Measurements from ENCODE around the gene GPR132. TPM values are rescaled to one million over a fixed set of nuclear protein-coding genes. Genes with fewer than 3 reads are reported as not detected.
"Not testable (repeated sequence)": the region's sequence is repeated elsewhere in the genome, so short reads cannot be mapped to it uniquely, and the experiment has no call there.

The GPR132 gene, protein sequence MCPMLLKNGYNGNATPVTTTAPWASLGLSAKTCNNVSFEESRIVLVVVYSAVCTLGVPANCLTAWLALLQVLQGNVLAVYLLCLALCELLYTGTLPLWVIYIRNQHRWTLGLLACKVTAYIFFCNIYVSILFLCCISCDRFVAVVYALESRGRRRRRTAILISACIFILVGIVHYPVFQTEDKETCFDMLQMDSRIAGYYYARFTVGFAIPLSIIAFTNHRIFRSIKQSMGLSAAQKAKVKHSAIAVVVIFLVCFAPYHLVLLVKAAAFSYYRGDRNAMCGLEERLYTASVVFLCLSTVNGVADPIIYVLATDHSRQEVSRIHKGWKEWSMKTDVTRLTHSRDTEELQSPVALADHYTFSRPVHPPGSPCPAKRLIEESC
- total RNA-seq (ENCODE audit: low replicate concordance), result 0.09 and 0.16 TPM in 2 replicates

GRCh38 chr14:105065280-105066228 is at the start of gene GPR132:
Gene GPR132, minus strand, starts transcription at chr14:105065430. Its CDS starts 10,010 bp downstream, at chr14:105055420.
- TF ChIP-seq, protein P1, sequence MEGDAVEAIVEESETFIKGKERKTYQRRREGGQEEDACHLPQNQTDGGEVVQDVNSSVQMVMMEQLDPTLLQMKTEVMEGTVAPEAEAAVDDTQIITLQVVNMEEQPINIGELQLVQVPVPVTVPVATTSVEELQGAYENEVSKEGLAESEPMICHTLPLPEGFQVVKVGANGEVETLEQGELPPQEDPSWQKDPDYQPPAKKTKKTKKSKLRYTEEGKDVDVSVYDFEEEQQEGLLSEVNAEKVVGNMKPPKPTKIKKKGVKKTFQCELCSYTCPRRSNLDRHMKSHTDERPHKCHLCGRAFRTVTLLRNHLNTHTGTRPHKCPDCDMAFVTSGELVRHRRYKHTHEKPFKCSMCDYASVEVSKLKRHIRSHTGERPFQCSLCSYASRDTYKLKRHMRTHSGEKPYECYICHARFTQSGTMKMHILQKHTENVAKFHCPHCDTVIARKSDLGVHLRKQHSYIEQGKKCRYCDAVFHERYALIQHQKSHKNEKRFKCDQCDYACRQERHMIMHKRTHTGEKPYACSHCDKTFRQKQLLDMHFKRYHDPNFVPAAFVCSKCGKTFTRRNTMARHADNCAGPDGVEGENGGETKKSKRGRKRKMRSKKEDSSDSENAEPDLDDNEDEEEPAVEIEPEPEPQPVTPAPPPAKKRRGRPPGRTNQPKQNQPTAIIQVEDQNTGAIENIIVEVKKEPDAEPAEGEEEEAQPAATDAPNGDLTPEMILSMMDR (IDR thresholded peaks at IDR 0.05; ENCODE audit: insufficient read depth, low read length), result no peak
- H3K4me3 ChIP-seq (ENCODE audit: low read depth, low read length), result no peak within 1 kb of the TSS
- no peak for DNase-seq (ENCODE audit: low read depth)

- not testable (repeated sequence) for H3K4me3 ChIP-seq (ENCODE audit: low read depth, low read length); DNase-seq (ENCODE audit: low read depth)
These were observed 44.0 kb upstream of the GPR132 start for GRCh38 chr14:105109243-105109642.

- no peak for DNase-seq (ENCODE audit: low read depth)
- H3K4me3 ChIP-seq (ENCODE audit: low read depth, low read length), result no peak overlapping the region
- TF ChIP-seq, protein P1 (IDR thresholded peaks at IDR 0.05; ENCODE audit: insufficient read depth, low read length), result no peak
These were observed 43.3 kb upstream of the GPR132 start for GRCh38 chr14:105108516-105108864.

- H3K4me3 ChIP-seq (ENCODE audit: low read depth, low read length), result no peak overlapping the region
- TF ChIP-seq, protein P1 (IDR thresholded peaks at IDR 0.05; ENCODE audit: insufficient read depth, low read length), result no peak
- DNase-seq (ENCODE audit: low read depth), result no peak
These were observed 42.7 kb upstream of the GPR132 start for GRCh38 chr14:105107781-105108515.

- no peak for DNase-seq (ENCODE audit: low read depth)
- H3K4me3 ChIP-seq (ENCODE audit: low read depth, low read length), result no peak overlapping the region
- TF ChIP-seq, protein P1 (IDR thresholded peaks at IDR 0.05; ENCODE audit: insufficient read depth, low read length), result no peak
These were observed 42.1 kb upstream of the GPR132 start for GRCh38 chr14:105107351-105107750.

GRCh38 chr14:105105158-105105557 is 39.9 kb upstream of the GPR132 start:
- no peak overlapping the region for H3K4me3 ChIP-seq (ENCODE audit: low read depth, low read length)
- no peak for DNase-seq (ENCODE audit: low read depth)
- TF ChIP-seq, protein P1 (IDR thresholded peaks at IDR 0.05; ENCODE audit: insufficient read depth, low read length), result no peak

Data from fibroblast of the aortic adventitia (primary cell).